Measurements from ENCODE around the gene TEX38. TPM values are rescaled to one million over a fixed set of nuclear protein-coding genes. Genes with fewer than 3 reads are reported as not detected.

The TEX38 gene
- total RNA-seq, 3 donors from 2014 or later: not detected

GRCh38 chr1:46667782-46668760 lies 3.6 kb upstream of the TEX38 start, which contains the start of gene ATPAF1:
TSS of gene ATPAF1 (minus strand) at chr1:46668364. CDS start at chr1:46668322, 42 bp downstream.
- Histone ChIP-seq H3K36me3 (ENCODE audit: low read depth) (no peaks in the 10 kb centered on the region), H3K4me1 (ENCODE audit: low read depth) (peaks cover 9% of the 10 kb centered on the region), H3K9me3 (no peaks in the 10 kb centered on the region), H3K4me3 (peak within 1 kb of the TSS; percentile 91)
- peak; percentile 60 to 83 (median 81) for DNase-seq
- peak; percentile 93 for ATAC-seq
- intact Hi-C loops (cut with DNase I, micrococcal nuclease): no loop called here
- TF ChIP-seq CTCF (IDR thresholded peaks at IDR 0.05): no peak

- intact Hi-C loops (cut with DNase I, micrococcal nuclease): no loop called here
- H3K4me3 ChIP-seq: no peak overlapping the region
- H3K9me3 ChIP-seq: no peaks in the 10 kb centered on the region
- H3K36me3 ChIP-seq (ENCODE audit: low read depth): no peaks in the 10 kb centered on the region
- DNase-seq (no peak), ATAC-seq (no peak)
- peaks cover 9% of the 10 kb centered on the region for H3K4me1 ChIP-seq (ENCODE audit: low read depth)
- TF ChIP-seq CTCF (IDR thresholded peaks at IDR 0.05): no peak
Observed at GRCh38 chr1:46670134-46670533, 1.5 kb upstream of the TEX38 start.

- TF ChIP-seq CTCF (IDR thresholded peaks at IDR 0.05): no peak
- ATAC-seq (no peak), DNase-seq (no peak)
- no peak overlapping the region for H3K4me3 ChIP-seq
- intact Hi-C loops (cut with DNase I, micrococcal nuclease): no loop called here
- H3K36me3 ChIP-seq (ENCODE audit: low read depth): peaks cover 2% of the 10 kb centered on the region
- no peaks in the 10 kb centered on the region for H3K4me1 ChIP-seq (ENCODE audit: low read depth)
- H3K9me3 ChIP-seq: no peaks in the 10 kb centered on the region
Observed at GRCh38 chr1:46672696-46673095, 1.0 kb downstream of the TEX38 start.

GRCh38 chr1:46673749-46674182 lies 2.1 kb downstream of the TEX38 start:
- Histone ChIP-seq H3K4me1 (ENCODE audit: low read depth) (no peaks in the 10 kb centered on the region), H3K9me3 (no peaks in the 10 kb centered on the region), H3K4me3 (no peak overlapping the region), H3K36me3 (ENCODE audit: low read depth) (peaks cover 10% of the 10 kb centered on the region)
- intact Hi-C loops (cut with DNase I, micrococcal nuclease): no loop called here
- ATAC-seq: peak; percentile 19
- no peak for TF ChIP-seq CTCF (IDR thresholded peaks at IDR 0.05)
- no peak for DNase-seq

GRCh38 chr1:46675549-46676314 lies 4.1 kb downstream of the TEX38 start:
- ATAC-seq (peak; percentile 33), DNase-seq (no peak)
- Histone ChIP-seq H3K36me3 (ENCODE audit: low read depth) (peaks cover 10% of the 10 kb centered on the region), H3K9me3 (no peaks in the 10 kb centered on the region), H3K4me3 (no peak overlapping the region), H3K4me1 (ENCODE audit: low read depth) (no peaks in the 10 kb centered on the region)
- TF ChIP-seq CTCF (IDR thresholded peaks at IDR 0.05): no peak
- intact Hi-C loops (cut with DNase I, micrococcal nuclease): no loop called here
